T-helper 1 cell treated with Interleukin-12 subunit alpha and Interleukin-12 subunit beta and Interleukin-4 antibody, amounts not matched to agents 30 ng/mL and 1 ng/mL, for 36 hours (primary cell): ENCODE data around the gene GPR141. TPM values are rescaled to one million over a fixed set of nuclear protein-coding genes. Genes with fewer than 3 reads are reported as not detected.

ENCODE experiments used
- intact Hi-C: fragments of 100-400 bp; cut with micrococcal nuclease; formaldehyde crosslinking; loops from one replicate; pipeline ENCODE4 v1.15.1; 2024
- total RNA-seq: library from RNA; stranded (reverse); gene quantifications from 2 replicates; pipeline ENCODE4 v1.2.3, GENCODE V29; 2022

The GPR141 gene, protein sequence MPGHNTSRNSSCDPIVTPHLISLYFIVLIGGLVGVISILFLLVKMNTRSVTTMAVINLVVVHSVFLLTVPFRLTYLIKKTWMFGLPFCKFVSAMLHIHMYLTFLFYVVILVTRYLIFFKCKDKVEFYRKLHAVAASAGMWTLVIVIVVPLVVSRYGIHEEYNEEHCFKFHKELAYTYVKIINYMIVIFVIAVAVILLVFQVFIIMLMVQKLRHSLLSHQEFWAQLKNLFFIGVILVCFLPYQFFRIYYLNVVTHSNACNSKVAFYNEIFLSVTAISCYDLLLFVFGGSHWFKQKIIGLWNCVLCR
- total RNA-seq: not detected in 2 replicates

- intact Hi-C loops: no loop called here
Observed at GRCh38 chr7:37683246-37684120, at the start of gene GPR141. GPR141 (plus strand) TSS chr7:37683766; CDS start chr7:37740394, 56,628 bp downstream.

- intact Hi-C loops: no loop called here
Observed at GRCh38 chr7:37635346-37635745, 48.2 kb upstream of the GPR141 start.

DNA sequence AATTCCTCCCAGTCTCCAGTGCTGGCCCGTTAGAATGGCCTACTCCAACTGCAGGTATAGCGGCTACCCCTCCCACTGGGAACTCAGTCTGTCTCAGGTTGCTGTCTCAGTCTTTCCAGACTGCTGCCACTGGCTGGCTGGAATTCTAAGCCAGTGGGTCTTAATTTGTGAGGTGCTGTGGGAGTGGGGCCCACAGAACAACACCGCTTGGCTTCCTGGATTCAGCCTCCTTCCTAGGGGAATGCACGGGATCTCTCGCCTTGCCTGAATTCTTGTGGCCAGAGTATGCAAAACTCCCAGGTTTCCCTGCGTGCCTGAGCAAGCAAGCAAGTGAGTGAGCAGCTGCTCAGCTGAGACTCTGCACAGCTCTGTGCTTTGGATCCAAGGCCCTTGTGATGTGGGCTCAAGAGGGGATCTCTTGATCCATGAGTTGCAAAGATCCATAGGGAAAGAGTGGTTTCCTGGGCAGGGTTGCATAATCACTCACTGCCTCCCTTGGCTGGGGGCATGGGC is 41.5 kb upstream of the GPR141 start:
- intact Hi-C loops: no loop called here

GRCh38 chr7:37643876-37644275 is 39.7 kb upstream of the GPR141 start:
- intact Hi-C loops: no loop called here

- intact Hi-C loops: no loop called here
Observed at GRCh38 chr7:37645282-37646050, 38.1 kb upstream of the GPR141 start.

GRCh38 chr7:37656913-37657530 is 26.5 kb upstream of the GPR141 start:
- intact Hi-C loops: no loop called here

DNA sequence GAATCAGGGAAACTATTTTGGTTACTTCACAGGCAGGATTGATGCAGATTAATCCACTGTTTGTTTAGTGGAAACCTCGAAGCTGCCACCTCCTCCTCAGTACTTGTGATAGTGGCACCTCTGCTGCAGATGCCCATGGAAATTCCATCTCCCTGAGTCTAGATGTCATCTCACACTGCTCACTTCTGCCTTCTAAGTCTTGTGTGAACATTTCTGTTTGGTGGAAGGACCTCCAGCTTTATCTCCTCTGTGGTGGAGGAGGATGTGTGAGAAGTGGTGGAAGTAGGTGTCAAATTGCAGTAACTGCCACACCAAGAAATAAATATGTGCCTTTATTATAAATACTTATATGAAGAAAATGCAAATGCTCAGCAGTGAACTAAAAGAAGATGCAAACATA is 25.8 kb upstream of the GPR141 start:
- intact Hi-C loops: no loop called here

GRCh38 chr7:37659971-37660565 is 23.5 kb upstream of the GPR141 start:
- intact Hi-C loops: no loop called here

- intact Hi-C loops: no loop called here
Observed at GRCh38 chr7:37660614-37661013, 23.0 kb upstream of the GPR141 start.

DNA sequence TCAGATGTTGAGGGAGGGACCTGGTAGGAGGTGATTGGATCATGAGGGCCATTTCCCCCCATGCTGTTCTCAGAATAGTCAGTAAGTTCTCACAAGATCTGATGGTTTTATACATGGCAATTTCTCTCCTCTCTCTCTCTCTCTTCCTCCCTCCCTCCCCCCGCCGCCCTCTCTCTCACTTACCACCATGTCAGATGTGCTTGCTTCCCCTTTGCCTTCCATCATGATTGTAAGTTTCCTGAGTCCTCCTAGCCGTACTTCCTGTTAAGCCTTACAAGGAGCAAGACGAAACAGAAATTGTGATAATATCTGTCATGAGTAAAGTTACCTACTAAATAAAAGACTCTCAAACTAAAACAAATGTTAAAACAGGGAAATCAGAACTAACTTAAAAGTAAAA is 19.9 kb upstream of the GPR141 start:
- intact Hi-C loops: no loop called here

GRCh38 chr7:37665352-37666022 is 18.1 kb upstream of the GPR141 start:
- intact Hi-C loops: no loop called here

GRCh38 chr7:37666026-37666799 is 17.4 kb upstream of the GPR141 start:
- intact Hi-C loops: no loop called here

GRCh38 chr7:37669818-37670217 is 13.7 kb upstream of the GPR141 start:
- intact Hi-C loops: no loop called here

DNA sequence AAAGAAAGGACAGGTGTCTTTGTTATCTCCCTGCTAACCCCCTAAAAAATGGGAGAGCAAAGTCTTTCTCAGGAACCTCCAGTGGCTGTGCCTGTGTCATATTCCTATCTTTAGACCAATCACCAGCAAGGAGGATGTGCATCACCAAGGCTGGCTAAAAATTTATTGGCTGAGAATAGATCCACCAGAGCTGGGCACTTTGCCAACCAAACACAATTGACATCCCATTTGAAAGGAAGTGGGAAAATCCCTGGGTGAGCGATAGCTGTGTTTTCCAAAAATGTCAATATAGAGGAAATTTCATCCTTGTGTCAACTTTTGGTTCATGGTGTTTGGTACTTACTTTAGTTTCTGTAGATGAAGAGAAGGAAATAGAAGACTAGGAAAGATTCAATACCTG is 13.1 kb upstream of the GPR141 start:
- intact Hi-C loops: no loop called here

GRCh38 chr7:37671876-37672275 is 11.7 kb upstream of the GPR141 start:
- intact Hi-C loops: no loop called here

- intact Hi-C loops: no loop called here
Observed at GRCh38 chr7:37672926-37673325, 10.6 kb upstream of the GPR141 start.

- intact Hi-C loops: no loop called here
Observed at GRCh38 chr7:37673523-37673922, 10.0 kb upstream of the GPR141 start.

DNA sequence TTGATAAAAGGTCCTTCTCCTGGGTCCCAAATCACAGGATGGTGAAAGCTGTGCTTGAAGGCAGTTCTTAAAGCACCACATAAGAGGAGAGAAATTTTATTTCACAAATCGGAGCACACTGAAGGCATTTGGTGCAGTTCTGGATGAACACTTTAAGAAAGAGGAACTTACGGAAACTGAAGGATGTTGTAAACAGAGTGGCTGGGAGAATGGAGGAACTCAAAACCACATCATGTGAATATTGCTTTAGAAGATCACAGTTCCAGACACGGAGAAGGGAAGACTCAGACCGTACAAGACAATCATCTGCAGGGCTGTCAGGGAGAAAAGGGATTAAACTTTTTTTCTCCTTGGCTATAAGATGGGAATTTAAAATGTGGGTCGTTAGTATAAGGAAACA is 9.0 kb upstream of the GPR141 start:
- intact Hi-C loops: no loop called here

DNA sequence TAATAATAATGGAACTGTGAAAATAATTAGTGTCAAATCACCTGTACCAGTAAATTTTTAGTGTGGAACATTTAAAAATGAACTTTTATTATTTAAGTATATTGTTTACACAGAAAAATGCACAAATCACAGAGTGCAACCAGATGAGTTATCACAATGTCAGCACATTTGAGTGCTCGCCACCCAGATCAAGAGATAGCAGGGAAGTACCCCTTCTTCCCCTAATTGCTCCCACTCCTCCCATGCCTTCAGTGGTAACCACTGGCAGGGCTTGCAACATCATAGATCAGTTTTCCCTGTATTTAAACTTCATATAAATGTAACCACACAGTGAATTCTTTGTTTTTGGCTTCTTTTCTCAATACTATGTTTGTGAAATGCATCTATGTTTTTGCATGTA is 7.8 kb upstream of the GPR141 start:
- intact Hi-C loops: no loop called here
